Measurements from ENCODE around the gene TLCD5.

TLCD5 gene

DNA sequence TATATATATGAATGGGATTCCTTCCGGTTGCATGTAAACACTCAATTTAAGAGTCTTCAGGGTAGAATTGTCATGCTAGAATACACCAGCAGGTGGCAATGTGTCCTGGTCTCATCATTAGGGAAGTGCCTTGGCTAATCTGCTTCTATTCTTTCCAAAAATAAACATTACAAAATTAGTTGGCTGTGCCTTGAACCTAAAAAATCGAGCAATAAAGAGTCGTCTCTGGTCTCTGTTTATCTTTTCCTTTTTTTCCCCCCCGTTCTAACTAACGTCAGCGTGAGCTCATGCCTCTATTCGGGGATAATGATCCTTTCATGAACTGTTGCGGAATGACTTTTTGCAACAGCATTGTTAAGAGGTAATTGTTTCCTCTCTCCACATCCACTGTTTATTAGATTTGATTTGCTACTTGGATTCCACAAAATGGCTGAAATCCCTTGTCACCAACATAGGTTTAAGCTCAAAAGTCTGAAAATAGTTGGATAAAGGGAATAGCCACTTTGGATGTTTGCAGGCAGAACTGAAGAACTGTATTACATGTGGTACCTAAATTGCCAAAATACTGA lies 9.9 kb downstream of the TLCD5 start:
- TF ChIP-seq, protein P1, sequence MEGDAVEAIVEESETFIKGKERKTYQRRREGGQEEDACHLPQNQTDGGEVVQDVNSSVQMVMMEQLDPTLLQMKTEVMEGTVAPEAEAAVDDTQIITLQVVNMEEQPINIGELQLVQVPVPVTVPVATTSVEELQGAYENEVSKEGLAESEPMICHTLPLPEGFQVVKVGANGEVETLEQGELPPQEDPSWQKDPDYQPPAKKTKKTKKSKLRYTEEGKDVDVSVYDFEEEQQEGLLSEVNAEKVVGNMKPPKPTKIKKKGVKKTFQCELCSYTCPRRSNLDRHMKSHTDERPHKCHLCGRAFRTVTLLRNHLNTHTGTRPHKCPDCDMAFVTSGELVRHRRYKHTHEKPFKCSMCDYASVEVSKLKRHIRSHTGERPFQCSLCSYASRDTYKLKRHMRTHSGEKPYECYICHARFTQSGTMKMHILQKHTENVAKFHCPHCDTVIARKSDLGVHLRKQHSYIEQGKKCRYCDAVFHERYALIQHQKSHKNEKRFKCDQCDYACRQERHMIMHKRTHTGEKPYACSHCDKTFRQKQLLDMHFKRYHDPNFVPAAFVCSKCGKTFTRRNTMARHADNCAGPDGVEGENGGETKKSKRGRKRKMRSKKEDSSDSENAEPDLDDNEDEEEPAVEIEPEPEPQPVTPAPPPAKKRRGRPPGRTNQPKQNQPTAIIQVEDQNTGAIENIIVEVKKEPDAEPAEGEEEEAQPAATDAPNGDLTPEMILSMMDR (conservative IDR thresholded peaks at IDR 0.05; ENCODE audit: control insufficient read depth, insufficient read depth, low read depth, low read length): peak; percentile 72
- peak; percentile 93 for DNase-seq (ENCODE audit: low read depth)
- peak overlapping the region; percentile 65 for H3K4me3 ChIP-seq (ENCODE audit: control insufficient read depth, low read depth, low read length)

DNA sequence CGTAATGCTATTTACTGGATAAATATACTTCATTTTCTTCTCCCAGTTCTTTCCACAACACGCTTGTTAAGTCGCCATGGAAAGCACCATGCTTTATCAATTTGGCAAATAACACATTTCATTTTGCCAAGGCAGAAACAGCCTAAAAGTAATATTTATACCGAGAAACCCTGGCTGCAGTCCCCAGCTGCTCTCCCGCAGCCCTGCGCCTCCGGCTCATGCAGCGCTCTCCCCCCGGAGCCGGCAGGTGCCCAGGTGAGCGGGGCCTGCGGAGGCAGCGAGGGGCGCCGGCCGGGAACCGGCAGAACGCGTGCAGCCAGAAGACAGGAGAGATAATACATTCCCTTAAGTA lies 10.4 kb downstream of the TLCD5 start:
- H3K4me3 ChIP-seq (ENCODE audit: control insufficient read depth, low read depth, low read length): peak overlapping the region; percentile 65
- DNase-seq (ENCODE audit: low read depth): no peak
- TF ChIP-seq, protein P1 (conservative IDR thresholded peaks at IDR 0.05; ENCODE audit: control insufficient read depth, insufficient read depth, low read depth, low read length): no peak

DNA sequence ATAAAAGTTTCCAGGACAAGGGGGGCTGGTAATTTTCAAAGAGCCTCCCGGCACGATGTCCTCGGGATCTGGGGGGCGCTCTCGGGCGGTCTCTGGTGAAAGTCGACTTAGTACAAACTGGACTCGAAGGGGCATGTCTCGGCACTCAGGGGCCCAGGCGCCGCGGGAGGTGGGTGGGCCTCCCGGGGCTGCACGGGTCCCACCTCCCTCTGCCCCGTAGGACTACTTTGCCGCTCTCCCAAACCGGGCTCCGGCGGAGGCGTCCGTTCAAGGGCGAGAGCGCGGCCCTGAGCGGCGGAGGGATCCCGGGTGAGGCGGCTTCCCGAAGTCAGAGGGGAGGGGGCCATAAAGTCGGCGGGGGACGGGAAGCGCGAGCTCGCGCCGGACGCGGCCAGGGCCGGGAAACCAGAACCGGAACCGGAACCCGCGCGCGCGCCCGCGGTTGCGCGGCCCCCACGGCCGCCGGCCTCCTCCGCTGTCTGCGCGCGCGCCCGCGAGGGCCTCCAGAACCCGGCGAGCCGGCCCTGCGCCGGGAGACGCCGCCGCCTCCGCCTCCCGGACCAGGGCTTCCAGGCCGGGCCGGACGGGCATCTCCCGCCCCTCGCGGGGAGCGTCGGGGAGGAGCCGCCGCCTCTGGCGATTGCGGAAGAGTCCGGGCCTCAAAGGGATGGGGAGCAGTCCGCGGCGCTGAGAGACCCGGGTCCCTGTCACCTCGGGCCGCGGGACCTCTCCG lies 11.0 kb downstream of the TLCD5 start, which contains the start of gene ARHGEF12:
TSS of gene ARHGEF12 (plus strand) at position 506 of the 733 bp plus-strand sequence. CDS start 831 bp downstream, outside the sequence.
- DNase-seq (ENCODE audit: low read depth): peak; percentile 96
- TF ChIP-seq, protein P1 (conservative IDR thresholded peaks at IDR 0.05; ENCODE audit: control insufficient read depth, insufficient read depth, low read depth, low read length): peak; percentile 25
- H3K4me3 ChIP-seq (ENCODE audit: control insufficient read depth, low read depth, low read length): peak within 1 kb of the TSS; percentile 91

DNA sequence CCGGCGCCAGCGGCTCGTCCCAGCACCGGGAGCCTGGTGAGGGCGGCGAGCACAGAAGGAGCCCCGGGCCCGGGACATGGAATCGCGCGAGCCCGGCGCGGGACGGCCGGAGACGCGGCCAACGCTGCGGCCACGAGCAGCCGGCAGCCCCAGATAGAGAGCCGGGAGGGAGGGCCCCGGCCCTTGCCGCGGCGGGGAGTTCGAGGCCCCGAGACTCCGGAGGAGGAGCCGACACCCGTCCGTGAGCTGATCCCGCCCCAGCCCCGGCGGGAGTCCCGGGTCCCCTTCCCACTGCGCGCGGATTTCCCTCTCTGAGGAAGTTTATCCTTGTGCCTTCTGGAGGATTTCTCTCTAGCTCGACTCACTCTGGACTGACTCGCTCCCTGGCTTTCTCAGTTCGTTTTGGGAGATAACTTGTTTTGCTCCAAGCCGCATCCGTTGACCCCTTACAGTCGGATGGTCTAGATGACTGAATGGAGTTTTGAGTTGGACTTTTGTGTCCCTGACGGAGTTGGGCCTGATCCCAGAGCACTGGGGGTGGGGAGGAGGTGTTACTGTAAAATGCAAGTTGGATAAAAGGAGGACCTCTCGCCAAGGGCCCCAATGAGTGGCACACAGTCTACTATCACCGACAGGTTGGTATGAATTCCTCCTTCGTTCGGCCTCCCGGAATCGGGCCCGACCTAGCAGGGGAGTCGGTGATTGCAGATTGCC lies 11.7 kb downstream of the TLCD5 start:
- TF ChIP-seq, protein P1 (conservative IDR thresholded peaks at IDR 0.05; ENCODE audit: control insufficient read depth, insufficient read depth, low read depth, low read length): no peak
- H3K4me3 ChIP-seq (ENCODE audit: control insufficient read depth, low read depth, low read length): peak overlapping the region; percentile 91
- DNase-seq (ENCODE audit: low read depth): peak; percentile 33

DNA sequence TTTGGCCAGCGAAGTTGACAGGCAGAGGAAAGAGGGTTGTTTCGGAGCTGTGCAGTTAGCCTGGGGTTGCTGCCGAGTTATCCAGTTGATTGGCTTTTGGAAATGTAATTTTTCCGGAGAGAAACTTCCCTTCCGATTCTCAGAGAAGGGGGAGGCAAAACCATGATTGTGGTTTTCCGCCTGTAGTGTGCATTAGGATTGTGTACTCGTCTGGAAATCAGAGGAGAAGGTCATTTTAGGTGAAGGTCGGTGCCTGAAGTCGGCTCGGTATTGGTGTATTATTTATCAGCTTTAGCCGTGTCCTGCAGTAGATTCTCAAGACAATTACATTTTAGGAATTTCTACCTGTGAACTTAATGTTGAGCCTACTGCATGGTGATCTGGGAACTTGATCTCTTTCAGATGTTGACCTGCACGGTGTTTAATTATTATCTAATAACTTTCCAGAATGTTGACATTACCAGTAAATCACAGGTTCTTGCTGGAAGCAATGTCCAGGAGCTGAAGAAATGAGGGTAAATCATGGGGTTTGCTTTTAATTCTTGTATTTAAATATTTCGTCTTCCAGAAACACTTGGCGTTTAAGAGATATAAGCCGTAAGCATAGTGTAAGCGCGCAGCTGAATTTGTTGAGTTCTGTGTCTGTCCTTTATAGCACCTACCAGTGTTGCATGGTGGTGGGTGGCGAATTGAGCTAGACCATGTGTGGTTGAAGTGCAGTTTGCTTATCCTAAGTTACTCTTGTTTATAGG lies 12.4 kb downstream of the TLCD5 start:
- peak overlapping the region; percentile 91 for H3K4me3 ChIP-seq (ENCODE audit: control insufficient read depth, low read depth, low read length)
- TF ChIP-seq, protein P1 (conservative IDR thresholded peaks at IDR 0.05; ENCODE audit: control insufficient read depth, insufficient read depth, low read depth, low read length): no peak
- DNase-seq (ENCODE audit: low read depth): peak; percentile 28
